ENCODE measurements around the gene PAPPA2.

The PAPPA2 gene

GRCh38 chr1:176648556-176648955, 185.6 kb downstream of the PAPPA2 start:
- Histone ChIP-seq H3K79me2 (ENCODE audit: low read length) (no peaks in the 10 kb centered on the region), H3K4me3 (ENCODE audit: low read length) (no peak overlapping the region), H3K9ac (ENCODE audit: low read length) (no peak overlapping the region), H2AFZ (ENCODE audit: low read depth, low read length) (no peak overlapping the region), H4K20me1 (ENCODE audit: insufficient read depth, low read length) (no peaks in the 10 kb centered on the region), H3K4me1 (ENCODE audit: low read length) (no peaks in the 10 kb centered on the region), H3K27ac (ENCODE audit: low read length) (no peak overlapping the region), H3K36me3 (replicated peaks; ENCODE audit: low read depth, low read length) (no peaks in the 10 kb centered on the region), H3K9me3 (ENCODE audit: insufficient read depth, low read length) (peaks cover 5% of the 10 kb centered on the region; the same call in 1 of the 2 replicates), H3K27me3 (ENCODE audit: low read depth, low read length) (peaks cover 24% of the 10 kb centered on the region), H3K4me2 (ENCODE audit: low read length) (no peak overlapping the region)
- no peak for TF ChIP-seq CTCF (IDR thresholded peaks at IDR 0.05; ENCODE audit: low read depth, low read length)
- no peak for TF ChIP-seq EZH2phosphoT487 (IDR thresholded peaks at IDR 0.05; ENCODE audit: low read depth)

- Histone ChIP-seq H3K9ac (ENCODE audit: low read length) (no peak overlapping the region), H2AFZ (ENCODE audit: low read depth, low read length) (no peak overlapping the region)
Observed at GRCh38 chr1:176656257-176656995, 193.5 kb downstream of the PAPPA2 start.

GRCh38 chr1:176669782-176670181, 206.8 kb downstream of the PAPPA2 start:
- H3K36me3 ChIP-seq (replicated peaks; ENCODE audit: low read depth, low read length): no peaks in the 10 kb centered on the region
- H3K9me3 ChIP-seq (ENCODE audit: insufficient read depth, low read length): no peaks in the 10 kb centered on the region
- no peaks in the 10 kb centered on the region for H3K4me1 ChIP-seq (ENCODE audit: low read length)
- H3K9ac ChIP-seq (ENCODE audit: low read length): no peak overlapping the region
- no peak overlapping the region for H3K27ac ChIP-seq (ENCODE audit: low read length)
- no peaks in the 10 kb centered on the region for H4K20me1 ChIP-seq (ENCODE audit: insufficient read depth, low read length)
- no peak overlapping the region for H3K4me3 ChIP-seq (ENCODE audit: low read length)
- H3K4me2 ChIP-seq (ENCODE audit: low read length): no peak overlapping the region
- no peaks in the 10 kb centered on the region for H3K79me2 ChIP-seq (ENCODE audit: low read length)
- H2AFZ ChIP-seq (ENCODE audit: low read depth, low read length): no peak overlapping the region
- peaks cover 9% of the 10 kb centered on the region; the same call in 1 of the 2 replicates for H3K27me3 ChIP-seq (ENCODE audit: low read depth, low read length)
- TF ChIP-seq CTCF (IDR thresholded peaks at IDR 0.05; ENCODE audit: low read depth, low read length): no peak
- no peak for TF ChIP-seq EZH2phosphoT487 (IDR thresholded peaks at IDR 0.05; ENCODE audit: low read depth)

More at GRCh38 chr1:176656257-176656995, 193.5 kb downstream of the PAPPA2 start:
- H4K20me1 ChIP-seq (ENCODE audit: insufficient read depth, low read length): no peaks in the 10 kb centered on the region
- H3K4me1 ChIP-seq (ENCODE audit: low read length): no peaks in the 10 kb centered on the region
- H3K4me3 ChIP-seq (ENCODE audit: low read length): no peak overlapping the region
- TF ChIP-seq CTCF (IDR thresholded peaks at IDR 0.05; ENCODE audit: low read depth, low read length): no peak
- no peak for TF ChIP-seq EZH2phosphoT487 (IDR thresholded peaks at IDR 0.05; ENCODE audit: low read depth)
- no peak overlapping the region for H3K27ac ChIP-seq (ENCODE audit: low read length)
- H3K36me3 ChIP-seq (replicated peaks; ENCODE audit: low read depth, low read length): no peaks in the 10 kb centered on the region
- no peaks in the 10 kb centered on the region for H3K79me2 ChIP-seq (ENCODE audit: low read length)
- 0 out of 2 replicates have a peak, but pooled peaks cover 17% of the 10 kb centered on the region for H3K27me3 ChIP-seq (ENCODE audit: low read depth, low read length)
- no peaks in the 10 kb centered on the region for H3K9me3 ChIP-seq (ENCODE audit: insufficient read depth, low read length)
- no peak overlapping the region for H3K4me2 ChIP-seq (ENCODE audit: low read length)

- H3K4me3 ChIP-seq (ENCODE audit: low read length): no peak overlapping the region
- no peaks in the 10 kb centered on the region for H3K9me3 ChIP-seq (ENCODE audit: insufficient read depth, low read length)
- H3K4me2 ChIP-seq (ENCODE audit: low read length): no peak overlapping the region
- no peaks in the 10 kb centered on the region for H3K36me3 ChIP-seq (replicated peaks; ENCODE audit: low read depth, low read length)
- H3K79me2 ChIP-seq (ENCODE audit: low read length): no peaks in the 10 kb centered on the region
- TF ChIP-seq EZH2phosphoT487 (IDR thresholded peaks at IDR 0.05; ENCODE audit: low read depth) (no peak), CTCF (IDR thresholded peaks at IDR 0.05; ENCODE audit: low read depth, low read length) (peak; percentile 41; the same call in 1 of the 2 replicates)
- H3K4me1 ChIP-seq (ENCODE audit: low read length): no peaks in the 10 kb centered on the region
- H4K20me1 ChIP-seq (ENCODE audit: insufficient read depth, low read length): no peaks in the 10 kb centered on the region
- no peak overlapping the region for H3K9ac ChIP-seq (ENCODE audit: low read length)
- H3K27me3 ChIP-seq (ENCODE audit: low read depth, low read length): peaks cover 9% of the 10 kb centered on the region; the same call in 1 of the 2 replicates
- H3K27ac ChIP-seq (ENCODE audit: low read length): no peak overlapping the region
- H2AFZ ChIP-seq (ENCODE audit: low read depth, low read length): no peak overlapping the region
Observed at GRCh38 chr1:176670853-176671252, 207.9 kb downstream of the PAPPA2 start.

All from OCI-LY3 (cell line).